IPS DF 6.9 (cell line): ENCODE results near the gene HOXB1.

Experiments used
- DNase-seq: peaks from one replicate; pipeline ENCODE4 v3.0.0-alpha.2; 2013; ENCODE audit warnings: low read depth, low spot score
- H3K27ac ChIP-seq: one replicate; pipeline ENCODE4 v1.5.1; 2013; ENCODE audit warnings: low read length, control low read depth
- H3K27me3 ChIP-seq: 2 replicates; pipeline ENCODE4 v1.6.1; 2013; ENCODE audit warnings: mild to moderate bottlenecking, low read length; ENCODE audit not compliant: control insufficient read depth, insufficient read depth
- H3K36me3 ChIP-seq: 2 replicates; pipeline ENCODE4 v1.6.1; 2013; ENCODE audit warnings: low read length; ENCODE audit not compliant: control insufficient read depth, insufficient read depth
- H3K4me1 ChIP-seq: 2 replicates; pipeline ENCODE4 v1.6.1; 2013; ENCODE audit warnings: low read length; ENCODE audit not compliant: control insufficient read depth, insufficient read depth
- H3K4me3 ChIP-seq: 2 replicates; pipeline ENCODE4 v1.5.1; 2013; ENCODE audit warnings: mild to moderate bottlenecking, low read length
- H3K9me3 ChIP-seq: 2 replicates; pipeline ENCODE4 v1.6.1; 2013; ENCODE audit warnings: low read length, inconsistent platforms; ENCODE audit not compliant: control insufficient read depth, insufficient read depth
- WGBS: extraction: QIAGEN DNeasy Blood & Tissue Kit; methylation state at CpG from one replicate; pipeline ENCODE4 v1.1.7; 2013; ENCODE audit warnings: mixed read lengths, missing lambda C conversion rate; ENCODE audit not compliant: insufficient read length, insufficient coverage; 5-methylcytosine and 5-hydroxymethylcytosine counted together

The HOXB1 gene

GRCh38 chr17:48502312-48502711 lies 28.5 kb downstream of the HOXB1 start:
- no peaks in the 10 kb centered on the region for H3K4me1 ChIP-seq
- H3K27me3 ChIP-seq, result peaks cover 2% of the 10 kb centered on the region; the same call in 1 of the 2 replicates
- no peak overlapping the region for H3K4me3 ChIP-seq
- H3K36me3 ChIP-seq, result no peaks in the 10 kb centered on the region
- H3K27ac ChIP-seq, result no peak overlapping the region
- no CpG with 5 or more reads among the region's 2 CpGs for WGBS
- DNase-seq, result no peak
- no peaks in the 10 kb centered on the region for H3K9me3 ChIP-seq

DNA sequence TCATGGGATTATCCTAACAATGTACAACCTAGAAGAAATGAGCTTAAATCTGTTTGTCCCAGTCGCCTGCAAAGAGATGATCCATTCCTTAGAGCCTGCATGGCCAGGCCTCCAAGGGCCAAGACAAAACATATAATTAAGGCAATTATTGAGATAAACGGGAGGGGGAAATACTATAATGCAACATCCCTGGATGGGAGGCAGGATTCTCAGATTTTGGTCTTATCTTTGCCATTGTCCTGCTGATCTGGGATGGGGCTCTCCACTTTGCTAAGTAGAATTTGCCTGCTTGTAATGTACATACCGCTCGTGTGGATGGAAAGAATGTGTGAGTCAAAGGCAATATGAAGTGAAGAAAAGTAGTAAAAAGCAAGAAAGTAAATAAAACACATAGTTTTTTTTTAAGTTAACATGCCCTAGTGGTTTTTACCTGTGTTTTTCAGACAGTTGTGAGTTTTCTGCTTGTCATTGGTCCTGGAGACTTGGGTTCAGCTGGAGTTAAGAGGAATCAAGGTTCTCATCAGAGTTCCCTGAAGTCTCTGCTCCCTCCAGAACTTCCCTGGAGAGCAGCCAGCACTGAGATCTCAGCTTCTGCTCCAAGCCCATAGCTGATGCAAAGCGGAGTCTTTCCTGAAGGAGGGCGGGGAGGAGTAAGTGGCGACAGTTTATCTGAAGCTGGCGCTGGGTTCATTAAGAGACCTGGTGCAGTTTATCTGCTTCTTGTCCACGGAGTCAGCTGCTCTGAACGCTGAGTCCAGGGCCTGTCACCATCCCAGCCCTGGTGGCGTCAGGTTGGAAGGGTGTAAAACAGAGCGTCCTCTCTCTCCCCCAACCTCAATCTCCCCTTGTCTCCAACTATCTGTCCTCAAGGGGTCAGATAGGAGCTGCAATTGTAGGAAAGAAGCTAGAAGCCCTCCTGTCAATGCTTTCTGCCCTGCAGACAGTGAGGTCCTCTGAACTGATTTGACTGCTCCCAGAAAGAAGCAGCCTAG lies 30.1 kb downstream of the HOXB1 start:
- no CpG with 5 or more reads among the region's 12 CpGs for WGBS
- no peak for DNase-seq
- Histone ChIP-seq H3K9me3 (no peaks in the 10 kb centered on the region), H3K4me3 (no peak overlapping the region), H3K4me1 (no peaks in the 10 kb centered on the region), H3K27me3 (peaks cover 2% of the 10 kb centered on the region; the same call in 1 of the 2 replicates), H3K27ac (no peak overlapping the region), H3K36me3 (no peaks in the 10 kb centered on the region)

GRCh38 chr17:48499735-48500434 lies 30.9 kb downstream of the HOXB1 start:
- WGBS, result no CpG with 5 or more reads among the region's 5 CpGs

GRCh38 chr17:48499248-48499647 lies 31.6 kb downstream of the HOXB1 start:
- H3K9me3 ChIP-seq, result no peaks in the 10 kb centered on the region
- no peak for DNase-seq
- no peaks in the 10 kb centered on the region for H3K4me1 ChIP-seq
- no peak overlapping the region for H3K27ac ChIP-seq
- WGBS, result no CpG with 5 or more reads among the region's 3 CpGs
- H3K36me3 ChIP-seq, result no peaks in the 10 kb centered on the region
- no peak overlapping the region for H3K4me3 ChIP-seq
- H3K27me3 ChIP-seq, result peaks cover 2% of the 10 kb centered on the region; the same call in 1 of the 2 replicates

More at GRCh38 chr17:48499735-48500434, 30.9 kb downstream of the HOXB1 start:
- Histone ChIP-seq H3K9me3 (no peaks in the 10 kb centered on the region), H3K36me3 (no peaks in the 10 kb centered on the region), H3K27me3 (peaks cover 2% of the 10 kb centered on the region; the same call in 1 of the 2 replicates), H3K4me1 (no peaks in the 10 kb centered on the region), H3K27ac (no peak overlapping the region), H3K4me3 (no peak overlapping the region)
- no peak for DNase-seq

GRCh38 chr17:48498164-48498850 lies 32.5 kb downstream of the HOXB1 start:
- WGBS, result no CpG with 5 or more reads among the region's 6 CpGs
- no peak for DNase-seq
- H3K36me3 ChIP-seq, result no peaks in the 10 kb centered on the region
- no peak overlapping the region for H3K27ac ChIP-seq
- peaks cover 7% of the 10 kb centered on the region; the same call in 1 of the 2 replicates for H3K27me3 ChIP-seq
- H3K4me3 ChIP-seq, result no peak overlapping the region
- no peaks in the 10 kb centered on the region for H3K4me1 ChIP-seq
- no peaks in the 10 kb centered on the region for H3K9me3 ChIP-seq

GRCh38 chr17:48497103-48497502 lies 33.7 kb downstream of the HOXB1 start:
- Histone ChIP-seq H3K27ac (no peak overlapping the region), H3K4me1 (peaks cover 1% of the 10 kb centered on the region; the same call in 1 of the 2 replicates), H3K36me3 (no peaks in the 10 kb centered on the region), H3K9me3 (no peaks in the 10 kb centered on the region), H3K27me3 (peaks cover 15% of the 10 kb centered on the region; the same call in 1 of the 2 replicates), H3K4me3 (no peak overlapping the region)
- no peak for DNase-seq
- no CpG with 5 or more reads among the region's 2 CpGs for WGBS

DNA sequence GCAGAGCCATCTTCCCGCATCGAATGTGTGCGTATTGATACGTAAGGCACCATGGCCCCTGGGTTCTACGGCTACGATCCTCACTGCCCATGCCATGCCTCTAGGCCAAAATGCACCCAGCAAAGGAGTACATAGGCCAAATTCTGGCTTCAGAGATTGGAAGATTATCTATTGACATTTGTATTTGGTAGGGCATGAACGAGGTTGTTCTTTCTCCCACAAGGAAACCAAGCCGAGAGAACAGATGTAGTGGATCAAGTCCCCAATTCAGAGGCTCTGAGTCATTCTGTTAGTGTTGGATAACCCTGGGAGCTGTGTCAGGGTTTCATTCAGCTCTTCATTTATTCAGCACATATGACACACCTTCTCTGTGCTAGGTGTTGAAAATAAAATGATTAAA lies 36.5 kb downstream of the HOXB1 start:
- no peak overlapping the region for H3K4me3 ChIP-seq
- DNase-seq, result no peak
- no peaks in the 10 kb centered on the region for H3K9me3 ChIP-seq
- H3K4me1 ChIP-seq, result peaks cover 1% of the 10 kb centered on the region; the same call in 1 of the 2 replicates
- no peak overlapping the region for H3K27ac ChIP-seq
- H3K36me3 ChIP-seq, result no peaks in the 10 kb centered on the region
- peaks cover 16% of the 10 kb centered on the region; the same call in 1 of the 2 replicates for H3K27me3 ChIP-seq
- no CpG with 5 or more reads among the region's 8 CpGs for WGBS

- no CpG with 5 or more reads among the region's 53 CpGs for WGBS
- Histone ChIP-seq H3K4me1 (peaks cover 1% of the 10 kb centered on the region; the same call in 1 of the 2 replicates), H3K9me3 (no peaks in the 10 kb centered on the region), H3K27me3 (peaks cover 16% of the 10 kb centered on the region; the same call in 1 of the 2 replicates), H3K27ac (no peak overlapping the region), H3K36me3 (no peaks in the 10 kb centered on the region), H3K4me3 (no peak overlapping the region; the same call in 1 of the 2 replicates)
- DNase-seq, result no peak
Observed at GRCh38 chr17:48492401-48493298, 38.2 kb downstream of the HOXB1 start.

DNA sequence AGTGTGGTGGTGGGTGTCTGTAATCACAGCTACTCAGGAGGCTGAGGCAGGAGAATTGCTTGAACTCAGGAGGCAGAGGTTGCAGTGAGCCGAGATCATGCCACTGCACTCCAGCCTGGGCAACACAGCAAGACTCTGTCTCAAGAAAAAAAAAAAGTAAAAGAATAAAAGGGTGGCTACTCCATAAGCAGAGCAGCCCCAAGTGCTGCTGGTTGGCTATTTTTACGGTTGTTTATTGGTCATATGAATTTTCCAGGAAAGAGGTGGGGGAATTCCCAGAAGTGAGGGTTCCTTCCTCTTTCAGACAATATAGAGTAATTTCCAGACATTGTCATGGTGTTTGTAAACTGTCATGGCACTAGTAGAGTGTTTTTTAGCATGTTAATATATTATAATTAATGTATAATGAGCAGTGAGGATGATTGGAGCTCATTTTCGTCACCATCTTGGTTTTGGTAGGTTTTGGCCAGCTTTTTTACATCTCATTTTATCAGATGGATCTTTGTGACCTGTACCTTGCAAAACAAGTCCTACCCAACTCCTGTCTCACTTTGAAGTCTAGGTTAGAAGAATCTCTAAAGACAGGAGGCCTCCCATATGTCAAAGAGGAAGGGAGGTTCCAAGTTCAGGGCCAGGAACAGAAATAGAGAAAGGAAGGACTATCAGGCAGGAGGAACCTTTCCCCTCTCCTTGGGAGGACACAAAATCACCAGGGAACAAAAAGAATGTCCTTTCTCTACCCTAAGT lies 39.1 kb downstream of the HOXB1 start:
- H3K27me3 ChIP-seq, result peaks cover 16% of the 10 kb centered on the region; the same call in 1 of the 2 replicates
- no CpG with 5 or more reads among the region's 3 CpGs for WGBS
- H3K36me3 ChIP-seq, result no peaks in the 10 kb centered on the region
- no peak overlapping the region for H3K27ac ChIP-seq
- H3K4me3 ChIP-seq, result no peak overlapping the region
- peaks cover 1% of the 10 kb centered on the region; the same call in 1 of the 2 replicates for H3K4me1 ChIP-seq
- no peaks in the 10 kb centered on the region for H3K9me3 ChIP-seq
- DNase-seq, result no peak
